Fibroblast of upper back skin (primary cell): ENCODE data around the gene LDLRAD4.
A peak's percentile ranks its signal among the peaks of the same experiment; 100 is the strongest.

Source experiments
- DNase-seq: peaks from one replicate; pipeline ENCODE4 v3.0.0-alpha.2; 2013

Gene LDLRAD4

GRCh38 chr18:13376841-13377351 is 158.3 kb downstream of the LDLRAD4 start:
- no peak for DNase-seq

GRCh38 chr18:13377496-13377895 is 158.9 kb downstream of the LDLRAD4 start:
- DNase-seq: peak; percentile 13

- no peak for DNase-seq
Measured at GRCh38 chr18:13378150-13378549, 159.6 kb downstream of the LDLRAD4 start.

- no peak for DNase-seq
Measured at GRCh38 chr18:13379062-13379865, 160.7 kb downstream of the LDLRAD4 start.

- DNase-seq: no peak
Measured at GRCh38 chr18:13379930-13380690, 161.6 kb downstream of the LDLRAD4 start.

- DNase-seq: no peak
Measured at GRCh38 chr18:13380691-13381070, 162.1 kb downstream of the LDLRAD4 start.

GRCh38 chr18:13381331-13381730 is 162.8 kb downstream of the LDLRAD4 start:
- DNase-seq: no peak

GRCh38 chr18:13381944-13382365 is 163.4 kb downstream of the LDLRAD4 start:
- DNase-seq: peak; percentile 50

- DNase-seq: peak; percentile 55
Measured at GRCh38 chr18:13382366-13382953, 163.9 kb downstream of the LDLRAD4 start.

- no peak for DNase-seq
Measured at GRCh38 chr18:13382954-13383827, 164.6 kb downstream of the LDLRAD4 start.

GRCh38 chr18:13386891-13387801 is 168.6 kb downstream of the LDLRAD4 start:
- DNase-seq: no peak

GRCh38 chr18:13387855-13388548 is 169.4 kb downstream of the LDLRAD4 start:
- DNase-seq: peak; percentile 72

GRCh38 chr18:13388586-13389490 is 170.3 kb downstream of the LDLRAD4 start:
- no peak for DNase-seq

GRCh38 chr18:13389491-13390131 is 171.1 kb downstream of the LDLRAD4 start:
- no peak for DNase-seq

GRCh38 chr18:13390196-13390595 is 171.6 kb downstream of the LDLRAD4 start:
- no peak for DNase-seq

- DNase-seq: no peak
Measured at GRCh38 chr18:13390711-13391110, 172.2 kb downstream of the LDLRAD4 start.

GRCh38 chr18:13392029-13392750 is 173.6 kb downstream of the LDLRAD4 start:
- no peak for DNase-seq

GRCh38 chr18:13392899-13393298 is 174.3 kb downstream of the LDLRAD4 start:
- no peak for DNase-seq
